SIG-M5 (cell line): ENCODE results near the gene HLA-DRB5.
"Not testable (repeated sequence)": the region's sequence is repeated elsewhere in the genome, so short reads cannot be mapped to it uniquely, and the experiment has no call there.

Experiments
- DNase-seq: peaks from one replicate; lab custom pipeline; 2025; lab: John Stamatoyannopoulos, UW

The HLA-DRB5 gene

DNA sequence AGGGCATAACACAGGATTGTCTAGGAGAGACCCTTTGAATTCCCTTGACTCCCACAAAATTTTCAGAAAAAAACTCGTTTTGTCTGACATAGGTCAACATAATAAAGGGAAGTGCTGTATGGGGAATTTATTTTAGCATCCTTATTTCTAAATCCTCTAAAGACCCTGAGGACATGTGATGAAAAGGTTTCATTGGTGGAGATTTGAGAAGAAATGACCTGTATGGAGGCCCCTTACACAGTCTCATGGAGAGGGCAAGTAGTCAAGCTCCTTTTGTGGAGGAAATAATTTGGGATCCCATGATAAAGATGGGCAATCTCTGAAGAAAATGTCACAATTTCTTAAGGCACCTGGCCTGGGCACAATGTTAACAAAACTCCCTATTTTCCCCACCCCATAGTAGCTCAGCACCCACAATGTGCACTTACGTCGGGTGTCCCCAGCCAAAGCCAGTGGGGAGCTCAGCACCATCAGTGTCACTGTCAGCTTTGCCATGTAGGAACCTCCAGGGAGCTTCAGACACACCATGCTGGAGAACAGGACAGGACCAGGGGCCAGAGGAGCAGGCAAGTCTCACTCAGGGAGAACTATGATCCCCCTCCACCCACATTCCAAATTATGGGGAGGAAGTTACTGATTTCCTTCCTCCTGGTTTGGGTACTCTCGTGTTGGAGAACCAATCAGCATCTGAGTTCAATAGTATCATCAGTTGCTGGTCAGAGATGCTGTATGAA lies at the start of gene HLA-DRB5:
Gene HLA-DRB5 (minus strand): TSS at position 591 of the 734 bp plus-strand sequence. CDS start 63 bp downstream, at position 528.
- no peak for DNase-seq

GRCh38 chr6:32578962-32579361 lies 48.9 kb upstream of the HLA-DRB5 start:
- DNase-seq, result no peak

DNA sequence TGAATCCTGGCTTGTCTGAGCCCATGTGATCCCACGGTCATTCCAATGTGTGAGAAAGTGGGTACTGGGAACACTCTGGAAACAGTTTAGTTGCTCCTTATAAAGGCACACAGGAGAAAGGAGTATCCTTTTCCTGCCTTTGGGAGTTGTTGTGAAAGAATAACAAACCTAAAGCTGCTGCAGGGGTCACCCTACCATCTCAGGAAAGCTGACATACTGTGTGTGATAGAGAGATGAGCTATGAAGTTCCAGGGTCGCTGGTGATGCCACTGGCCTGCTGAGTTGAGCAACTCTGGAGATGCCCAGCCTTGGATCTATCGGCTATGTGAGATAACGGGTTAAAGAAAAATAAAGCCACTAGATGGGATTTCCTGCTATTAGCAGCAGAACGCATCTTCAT lies 47.4 kb upstream of the HLA-DRB5 start:
- not testable (repeated sequence) for DNase-seq

DNA sequence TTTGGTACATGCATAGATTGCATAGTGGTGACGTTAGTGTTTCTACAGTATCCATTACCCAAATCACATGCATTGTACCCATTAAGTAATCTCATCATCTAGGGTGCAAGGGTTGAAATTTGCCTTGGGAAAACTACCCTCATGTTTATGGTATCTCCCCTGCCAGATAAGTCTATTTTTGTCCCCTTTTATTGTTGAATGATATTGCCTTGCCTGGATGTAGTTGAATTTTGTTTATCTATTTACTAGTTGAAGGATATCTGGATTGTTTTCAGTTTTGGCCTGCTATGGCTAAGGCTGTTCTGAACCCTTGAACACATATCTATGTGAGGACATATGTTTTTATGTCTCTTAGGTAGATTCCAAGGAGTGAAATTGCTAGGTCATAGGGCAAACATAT lies 46.2 kb upstream of the HLA-DRB5 start:
- DNase-seq, result no peak

- DNase-seq, result no peak
Measured at GRCh38 chr6:32570363-32570905, 40.3 kb upstream of the HLA-DRB5 start.

- no peak for DNase-seq
Measured at GRCh38 chr6:32568561-32568960, 38.5 kb upstream of the HLA-DRB5 start.

GRCh38 chr6:32566957-32567356 lies 36.9 kb upstream of the HLA-DRB5 start:
- DNase-seq, result no peak

GRCh38 chr6:32565511-32565910 lies 35.4 kb upstream of the HLA-DRB5 start:
- DNase-seq, result no peak

GRCh38 chr6:32562940-32563339 lies 32.9 kb upstream of the HLA-DRB5 start:
- DNase-seq, result no peak

- no peak for DNase-seq
Measured at GRCh38 chr6:32559747-32560146, 29.7 kb upstream of the HLA-DRB5 start.

GRCh38 chr6:32558426-32559057 lies 28.5 kb upstream of the HLA-DRB5 start:
- no peak for DNase-seq

- no peak for DNase-seq
Measured at GRCh38 chr6:32554116-32554965, 24.3 kb upstream of the HLA-DRB5 start.

- DNase-seq, result no peak
Measured at GRCh38 chr6:32553037-32553742, 23.1 kb upstream of the HLA-DRB5 start.

DNA sequence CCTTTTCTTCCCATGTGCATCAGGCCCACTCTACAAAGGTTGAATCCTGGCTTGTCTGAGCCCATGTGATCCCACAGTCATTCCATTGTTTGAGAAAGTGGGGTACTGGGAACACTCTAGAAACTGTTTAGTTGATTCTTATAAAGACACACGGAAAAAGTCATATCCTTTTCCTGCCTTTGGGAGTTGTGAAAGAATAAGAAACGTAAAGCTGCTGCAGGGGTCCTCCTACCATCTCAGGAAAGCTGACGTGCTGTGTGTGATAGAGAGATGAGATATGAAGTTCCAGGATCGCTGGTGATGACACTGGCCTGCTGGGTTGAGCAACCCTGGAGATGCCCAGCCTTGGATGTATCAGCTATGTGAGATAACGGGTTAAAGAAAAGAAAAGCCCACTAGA lies 21.3 kb upstream of the HLA-DRB5 start:
- no peak for DNase-seq

DNA sequence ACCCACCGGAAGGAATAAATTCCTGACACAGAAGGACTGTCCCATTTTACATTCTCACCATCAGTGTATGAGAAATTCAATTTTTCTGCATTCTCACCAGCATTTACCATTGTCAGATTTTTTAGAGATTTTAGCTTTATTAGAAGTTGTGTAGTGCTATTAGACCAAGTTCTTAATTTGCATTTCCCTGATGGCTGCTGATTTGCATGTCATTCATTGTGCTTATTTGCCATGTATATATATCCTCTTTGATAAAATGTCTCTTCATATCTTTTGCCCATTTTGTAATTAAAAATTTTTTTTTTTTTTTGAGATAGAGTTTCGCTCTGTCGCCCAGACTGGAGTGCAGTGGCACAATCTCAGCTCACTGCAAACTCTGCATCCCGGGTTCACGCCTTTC lies 9.8 kb upstream of the HLA-DRB5 start:
- no peak for DNase-seq

- DNase-seq, result not testable (repeated sequence)
Measured at GRCh38 chr6:32530431-32530793, 325 bp upstream of the HLA-DRB5 start.

DNA sequence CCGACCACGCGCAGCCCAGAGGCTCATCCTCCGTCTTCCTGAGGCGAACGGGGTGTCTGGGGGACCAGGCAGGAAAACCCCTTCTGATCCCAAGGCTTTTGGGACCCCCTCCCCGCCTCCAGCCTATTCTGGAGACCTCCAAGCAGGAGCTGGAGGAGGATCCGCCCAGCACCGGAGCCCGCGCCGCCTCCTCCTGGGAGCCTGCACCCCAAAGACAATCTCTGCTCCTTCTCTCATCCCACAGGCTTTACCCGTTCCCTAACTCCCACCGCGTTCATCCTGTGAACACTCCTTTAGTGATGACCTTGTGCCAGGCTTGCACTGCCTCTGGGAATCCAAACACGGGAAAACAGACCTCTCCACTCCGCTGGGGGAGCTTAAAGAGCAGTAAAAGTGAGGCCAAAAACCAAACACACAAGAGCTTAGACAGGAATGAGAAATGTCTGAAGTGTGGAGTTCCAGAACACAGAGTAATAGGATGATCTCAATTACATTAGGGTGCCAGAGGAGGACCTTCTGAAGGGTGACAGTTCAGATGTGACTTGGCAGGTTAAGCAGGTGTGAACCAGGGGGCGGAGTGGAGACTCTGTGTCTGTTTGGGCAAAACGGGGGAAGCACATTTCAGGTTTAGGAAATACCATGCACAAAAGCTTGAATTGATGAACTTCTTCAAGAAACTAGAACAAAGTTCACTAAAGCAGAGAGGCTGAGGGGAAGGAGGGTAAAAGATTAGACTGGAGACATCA lies 7.6 kb downstream of the HLA-DRB5 start:
- no peak for DNase-seq

- DNase-seq, result no peak
Measured at GRCh38 chr6:32519910-32520258, 10.2 kb downstream of the HLA-DRB5 start.

DNA sequence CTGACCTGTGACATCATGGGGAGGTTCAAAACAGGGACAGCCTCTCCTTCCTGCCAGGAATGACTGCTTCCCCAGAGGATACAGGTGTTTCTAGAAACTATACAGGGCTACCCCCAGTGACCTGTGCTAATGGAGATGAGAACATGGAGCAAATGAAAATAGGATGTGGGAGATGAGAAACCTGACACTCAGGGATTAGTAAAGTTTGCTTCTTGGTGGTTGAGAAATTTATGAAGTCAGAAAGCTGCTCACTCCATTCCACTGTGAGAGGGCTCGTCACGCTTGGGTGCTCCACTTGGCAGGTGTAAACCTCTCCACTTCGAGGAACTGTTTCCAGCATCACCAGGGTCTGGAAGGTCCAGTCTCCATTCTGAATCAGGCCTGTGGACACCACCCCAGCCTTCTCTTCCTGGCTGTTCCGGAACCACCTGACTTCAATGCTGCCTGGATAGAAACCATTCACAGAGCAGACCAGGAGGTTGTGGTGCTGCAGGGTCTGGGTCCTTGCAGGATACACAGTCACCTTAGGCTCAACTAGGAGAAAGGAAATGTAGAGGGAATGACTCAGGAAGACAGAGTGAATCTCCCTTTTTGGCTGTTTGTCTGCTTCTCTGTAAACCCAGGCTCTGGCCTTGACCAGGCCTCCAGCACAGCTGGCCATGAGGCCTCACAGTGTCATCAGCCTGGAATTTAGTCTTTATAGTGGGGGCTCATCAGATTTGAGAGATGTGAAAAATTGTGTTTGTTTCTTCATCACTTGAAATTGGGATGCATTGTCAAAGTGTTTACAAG lies 10.8 kb downstream of the HLA-DRB5 start:
- no peak for DNase-seq

- DNase-seq, result no peak
Measured at GRCh38 chr6:32517654-32518445, 12.2 kb downstream of the HLA-DRB5 start.
